GM12892 (cell line): Measurements from ENCODE around the gene NF2.

Experiments
- POLR2A ChIP-seq: IDR thresholded peaks from 2 replicates; pipeline ENCODE4 v1.6.1; 2011; ENCODE audit warnings: low read depth, low read length, control low read depth
- POLR2AphosphoS5 ChIP-seq: IDR thresholded peaks from 2 replicates; pipeline ENCODE4 v1.6.1; 2011; ENCODE audit warnings: low read depth, low read length, control low read depth

DNA sequence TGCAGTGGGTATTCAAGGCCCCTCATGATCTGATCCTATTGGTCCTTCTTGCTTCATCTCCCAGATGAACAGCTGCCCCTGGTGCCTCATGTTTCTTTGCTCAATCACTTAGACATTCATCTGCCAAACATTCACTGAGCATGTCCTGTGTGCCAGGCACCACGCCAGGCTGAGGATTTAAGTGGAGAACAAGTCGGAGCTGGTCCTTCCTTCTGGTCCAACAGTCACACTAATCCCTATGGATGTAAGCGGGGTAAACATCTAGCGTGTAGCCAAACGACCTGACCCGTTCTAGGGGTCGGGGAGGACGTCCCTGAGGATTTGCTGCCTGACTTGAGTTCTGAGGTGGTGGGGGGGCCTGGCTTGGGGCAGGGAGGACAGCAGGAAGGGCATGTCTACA is 141.5 kb downstream of the NF2 start:
- TF ChIP-seq POLR2A (no peak), POLR2AphosphoS5 (no peak)
